SIG-M5 (cell line): ENCODE data around the gene FAM131B.

Experiments
- DNase-seq: peaks from one replicate; lab custom pipeline; 2025; lab: John Stamatoyannopoulos, UW

The FAM131B gene

DNA sequence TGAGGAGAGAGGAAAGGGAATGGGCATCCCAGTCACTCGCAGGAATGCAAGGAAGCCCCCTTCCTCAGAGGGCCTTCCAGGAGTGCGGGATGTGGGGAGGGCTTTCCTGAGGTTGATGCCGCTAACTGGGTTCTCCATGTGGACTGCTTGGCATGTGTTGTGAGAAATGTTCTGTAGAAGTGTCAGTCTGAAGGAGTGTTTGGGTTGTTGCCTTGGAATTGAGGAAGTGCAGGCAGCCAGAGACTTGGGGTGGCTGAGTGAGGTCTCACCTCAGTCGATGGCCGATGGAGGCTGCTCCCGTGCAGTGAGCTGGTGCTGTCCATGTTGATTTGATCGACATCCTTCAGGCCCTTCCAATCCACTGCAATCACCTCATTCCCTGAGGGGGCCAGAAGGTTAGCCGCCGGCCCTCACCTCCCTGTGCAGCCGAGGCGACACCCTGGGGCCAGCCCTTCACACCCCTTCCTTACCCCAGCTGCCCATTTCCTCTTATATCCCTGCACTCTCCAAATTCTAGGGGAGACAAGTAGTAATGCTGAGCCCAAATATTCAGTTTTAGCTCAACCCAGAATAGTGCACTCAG lies 2.7 kb downstream of the FAM131B start:
- no peak for DNase-seq

DNA sequence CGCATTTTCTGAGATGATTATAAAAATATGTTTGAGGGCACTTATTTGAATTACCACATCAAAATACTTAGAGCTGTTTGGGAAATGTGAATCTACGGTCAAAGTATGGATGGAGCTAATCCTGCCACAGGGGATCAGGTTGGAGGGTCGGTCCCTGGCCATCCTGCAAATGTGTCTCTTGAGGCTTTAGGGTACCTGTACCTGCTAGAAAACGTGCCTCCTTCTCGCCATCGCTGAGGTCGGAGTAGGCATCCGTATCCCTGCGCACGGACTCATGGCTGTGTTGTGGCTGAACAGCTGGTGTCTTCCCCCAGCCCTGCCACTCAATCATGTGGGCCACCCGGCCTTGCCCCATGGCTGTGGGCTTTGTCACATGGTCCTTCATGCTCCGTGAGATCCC lies 3.9 kb downstream of the FAM131B start:
- no peak for DNase-seq

DNA sequence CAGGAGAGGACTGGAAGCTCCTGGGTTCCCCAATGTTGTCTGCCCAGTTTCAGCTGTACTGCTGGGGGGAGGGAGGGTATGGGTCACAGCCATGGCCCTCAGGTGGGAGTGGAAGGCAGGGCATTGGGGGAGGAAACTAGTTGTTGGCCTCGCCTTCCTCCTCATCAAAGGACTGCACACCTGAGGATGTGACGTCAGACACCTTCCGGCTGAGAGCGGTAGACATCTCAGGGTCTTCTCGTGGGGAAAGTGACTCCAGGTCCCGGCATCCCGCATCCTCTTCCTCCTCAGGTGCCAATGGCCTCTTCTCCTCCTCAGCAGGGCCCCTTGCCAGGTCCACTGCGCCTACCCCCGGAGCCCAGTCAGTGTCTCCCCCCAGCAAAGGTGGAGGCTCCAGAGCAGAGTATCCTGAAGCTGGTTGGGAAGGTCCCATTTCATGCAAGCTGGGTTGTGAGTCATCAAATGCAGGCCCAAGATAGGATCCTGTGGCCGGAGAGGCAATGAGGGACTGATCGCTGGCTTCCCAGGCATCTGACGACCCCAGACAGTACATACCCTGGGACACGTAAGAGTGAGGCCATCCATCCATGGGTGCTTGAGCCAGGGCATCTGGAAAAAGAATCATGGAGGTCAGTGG lies 6.0 kb downstream of the FAM131B start:
- DNase-seq: no peak

DNA sequence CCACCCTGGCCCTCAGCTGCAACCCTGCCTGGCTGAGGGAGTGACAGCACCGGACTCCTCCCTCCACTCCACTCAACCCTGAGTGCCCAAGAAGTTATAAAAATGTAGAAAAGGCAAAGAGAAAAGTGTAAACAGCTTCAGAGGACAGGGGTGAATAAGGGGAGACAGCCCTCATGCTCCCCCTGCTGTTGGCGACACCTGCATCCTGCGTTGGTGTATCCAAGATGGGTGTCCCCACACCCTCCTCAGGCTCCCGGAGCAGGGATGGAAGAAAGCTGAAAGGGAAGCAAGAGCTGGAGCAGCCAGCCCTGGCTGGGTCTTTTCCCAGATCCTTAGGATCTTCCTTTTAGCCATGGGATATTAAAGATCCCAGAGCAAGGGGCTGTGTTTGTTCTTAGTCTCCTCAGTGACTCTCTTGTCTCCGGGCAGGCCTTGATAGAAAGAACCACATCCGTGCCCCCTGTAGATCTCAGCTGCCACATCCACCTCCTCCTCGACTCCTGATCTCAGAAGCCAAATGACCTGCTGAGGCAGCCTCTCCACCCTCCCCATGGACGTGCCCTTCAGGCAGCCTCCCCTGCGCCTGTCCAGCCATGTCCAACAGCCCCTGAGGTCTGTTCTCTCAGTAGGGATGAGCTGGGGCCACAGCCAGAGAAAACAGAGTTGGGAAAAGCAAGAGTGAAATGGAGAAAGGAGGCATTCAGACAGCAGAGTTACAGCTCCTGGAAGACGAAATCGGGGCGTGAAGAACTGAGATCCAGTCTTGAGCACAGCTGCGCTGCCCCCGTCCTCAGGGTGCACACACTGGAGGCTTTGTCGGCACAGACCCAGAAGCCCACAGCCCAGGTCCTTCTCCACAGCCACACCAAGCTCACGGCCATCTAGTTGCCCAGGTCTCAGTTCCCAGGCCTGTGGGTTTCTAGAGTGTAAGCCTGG lies 6.8 kb downstream of the FAM131B start:
- no peak for DNase-seq

DNA sequence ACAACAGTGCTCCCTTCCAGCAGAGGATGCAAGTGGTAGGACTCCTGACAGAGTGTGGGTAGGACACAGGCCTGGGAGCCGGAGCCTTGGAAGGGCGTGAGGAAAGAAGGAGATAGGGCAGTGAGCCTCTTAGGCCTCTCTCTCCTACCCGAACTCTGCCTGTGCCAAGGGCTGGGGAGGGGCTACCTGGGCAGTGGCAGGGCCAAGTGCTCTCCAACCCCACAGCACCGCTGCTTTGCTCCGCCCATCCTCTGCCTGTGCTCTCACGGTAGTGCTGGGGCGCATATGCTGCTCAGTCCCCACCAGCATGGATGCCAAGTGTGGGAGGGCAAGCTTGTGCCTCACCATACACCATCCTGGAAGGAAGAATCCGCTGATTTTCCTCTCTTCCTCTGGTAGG lies 7.5 kb downstream of the FAM131B start:
- no peak for DNase-seq

DNA sequence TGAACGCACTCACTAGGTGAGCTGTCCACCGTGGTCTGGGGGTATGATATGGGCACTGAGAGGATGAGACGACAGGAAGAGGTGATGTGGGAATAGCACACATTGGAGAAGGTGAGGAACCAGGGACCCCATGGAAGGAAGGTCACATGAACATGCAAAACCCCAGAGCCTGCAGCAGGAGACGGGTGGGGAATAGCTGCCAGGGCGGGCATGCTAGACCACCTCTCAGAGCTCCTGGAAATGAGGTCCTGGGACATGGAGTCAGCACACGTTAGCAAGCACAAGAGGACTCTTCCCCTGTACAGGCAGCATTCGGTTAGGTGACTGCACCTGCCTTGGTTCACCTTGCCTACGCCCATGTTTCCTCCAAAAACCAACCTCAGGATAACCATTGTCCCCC lies 8.1 kb downstream of the FAM131B start:
- DNase-seq: no peak

DNA sequence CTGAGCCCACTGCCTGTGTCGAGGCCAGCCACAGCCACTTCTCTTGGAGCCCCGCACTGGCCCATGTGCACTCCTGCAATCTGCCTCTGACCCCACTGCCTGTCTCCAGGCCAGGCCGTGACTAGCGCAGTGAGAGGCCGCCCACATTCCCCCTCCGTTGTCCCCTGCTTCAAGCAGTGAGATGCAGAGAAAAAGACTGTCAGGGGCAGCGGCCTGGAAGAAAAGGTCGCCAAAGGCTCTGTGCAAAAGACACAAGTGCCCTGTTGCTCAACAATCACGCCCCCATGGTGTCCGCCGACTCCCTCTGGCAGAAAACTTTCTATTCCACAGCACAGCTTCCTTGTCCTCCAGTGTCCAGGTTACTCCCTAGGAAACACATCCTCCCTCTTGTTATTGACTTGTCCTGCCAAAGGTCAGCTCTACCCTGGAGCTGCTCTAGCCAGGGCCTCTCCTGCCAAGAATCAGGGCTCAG lies 9.9 kb downstream of the FAM131B start:
- no peak for DNase-seq

DNA sequence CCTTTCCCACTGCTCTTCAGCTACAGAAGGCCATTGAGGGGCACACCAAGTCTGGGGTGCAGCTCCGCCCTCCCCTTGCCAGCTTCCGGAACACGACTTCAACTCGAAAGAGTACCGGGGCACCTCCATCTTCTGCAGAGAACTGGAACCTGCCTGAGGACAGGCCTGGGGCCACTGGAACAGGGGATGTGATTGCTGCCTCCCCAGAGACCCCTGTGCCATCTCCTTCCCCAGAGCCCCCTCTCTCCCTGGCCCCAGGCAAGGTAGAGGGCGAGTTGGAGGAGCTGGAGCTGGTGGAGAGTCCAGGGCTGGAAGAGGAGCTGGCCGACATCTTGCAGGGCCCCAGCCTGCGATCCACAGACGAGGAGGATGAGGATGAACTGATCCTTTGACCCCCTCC lies 10.9 kb downstream of the FAM131B start:
- no peak for DNase-seq

DNA sequence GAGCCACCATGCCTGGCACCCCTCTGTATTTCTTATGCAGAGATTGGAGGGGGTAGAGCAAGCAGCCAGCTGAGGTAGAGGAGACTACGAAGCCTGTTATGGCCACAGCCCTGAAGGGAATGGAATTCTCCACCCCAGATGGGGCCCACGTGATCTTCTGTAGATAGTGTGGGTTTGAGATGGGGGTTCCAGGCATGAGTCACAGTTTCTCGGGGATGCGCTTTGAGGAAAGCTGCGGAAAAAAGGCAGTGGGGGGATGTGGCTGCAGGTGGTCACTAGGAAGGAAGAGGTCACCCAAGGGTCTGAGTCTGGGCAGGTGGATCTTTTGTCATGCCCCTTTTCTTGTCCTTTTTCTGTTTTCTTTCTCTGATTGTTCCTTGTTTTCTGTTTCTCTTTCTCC lies 11.5 kb downstream of the FAM131B start:
- no peak for DNase-seq

DNA sequence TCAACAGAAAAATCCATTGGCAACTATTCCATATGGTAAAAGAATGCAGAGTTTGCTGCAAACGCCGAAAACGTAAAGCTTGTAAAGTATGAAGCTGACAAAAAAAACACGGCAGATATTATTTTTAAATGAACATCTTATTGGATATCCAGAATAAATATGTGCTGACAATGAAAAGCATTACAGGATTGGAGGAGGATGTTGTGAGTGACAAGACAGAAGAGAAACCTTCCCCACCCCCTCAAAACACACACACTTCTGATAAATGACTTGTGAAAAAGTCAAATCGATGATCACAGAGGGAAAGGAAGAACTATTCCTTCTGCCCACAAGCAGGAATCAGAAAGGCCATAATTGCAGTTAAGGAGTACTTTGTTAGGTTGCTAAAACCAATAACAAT lies 14.6 kb downstream of the FAM131B start:
- no peak for DNase-seq

DNA sequence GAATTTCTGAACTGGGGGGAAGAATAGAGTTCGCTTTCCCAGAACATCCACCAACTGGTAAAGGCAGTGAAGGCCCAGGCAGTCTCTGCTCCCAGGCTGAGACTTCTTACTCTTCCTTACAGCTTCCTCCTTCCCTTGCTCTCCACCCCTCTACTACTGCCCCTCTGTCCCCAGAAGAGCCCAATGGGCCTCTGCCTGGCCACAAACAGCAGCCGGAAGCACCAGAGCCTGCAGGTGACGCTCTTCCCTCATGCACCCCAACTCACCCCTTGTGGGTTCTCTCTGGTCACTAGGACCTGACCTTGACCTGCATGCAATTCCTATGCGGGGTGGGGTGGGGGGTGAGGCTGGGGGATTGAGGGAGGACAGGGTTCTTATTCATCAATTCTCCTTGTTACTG lies 16.5 kb downstream of the FAM131B start:
- DNase-seq: no peak

DNA sequence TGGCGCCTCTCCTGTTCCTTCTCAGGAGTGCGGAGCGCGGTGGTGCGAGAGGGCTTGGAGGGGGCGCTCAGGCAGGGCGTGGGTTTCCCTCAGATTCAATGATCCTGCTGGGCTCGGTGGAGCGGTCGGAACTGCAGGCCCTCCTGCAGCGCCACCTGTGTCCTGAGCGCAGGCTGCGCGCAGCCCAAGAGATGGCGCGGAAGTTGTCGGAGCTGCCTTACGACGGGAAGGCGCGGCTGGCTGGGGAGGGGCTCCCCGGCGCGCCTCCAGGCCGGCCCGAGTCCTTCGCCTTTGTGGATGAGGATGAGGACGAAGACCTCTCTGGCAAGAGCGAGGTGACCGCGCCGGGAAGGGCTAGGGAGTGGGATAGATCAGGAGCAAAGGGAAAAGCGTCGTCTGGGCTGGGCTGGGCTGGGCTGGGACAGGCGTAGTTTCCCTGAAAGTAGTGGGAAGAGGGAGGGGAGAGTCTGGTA lies 17.0 kb downstream of the FAM131B start:
- no peak for DNase-seq

DNA sequence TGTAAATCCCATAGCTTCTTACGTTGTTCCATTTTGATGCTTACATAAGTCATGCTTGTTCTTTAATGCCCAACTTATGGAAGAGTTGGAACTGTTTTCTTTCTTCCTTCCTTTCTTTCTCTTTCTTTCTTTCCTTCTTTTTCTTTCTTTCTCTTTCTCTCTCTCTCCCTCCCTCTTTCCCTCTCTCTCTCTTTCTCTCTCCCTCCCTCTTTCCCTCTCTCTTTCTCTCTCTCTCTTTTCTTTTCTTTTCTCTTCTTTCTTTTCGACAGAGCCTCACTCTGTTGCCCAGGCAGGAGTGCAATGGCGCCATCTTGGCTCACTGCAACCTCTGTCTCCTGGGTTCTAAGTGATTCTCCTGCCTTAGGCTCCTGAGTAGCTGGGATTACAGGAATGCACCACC lies 18.9 kb downstream of the FAM131B start:
- DNase-seq: no peak

DNA sequence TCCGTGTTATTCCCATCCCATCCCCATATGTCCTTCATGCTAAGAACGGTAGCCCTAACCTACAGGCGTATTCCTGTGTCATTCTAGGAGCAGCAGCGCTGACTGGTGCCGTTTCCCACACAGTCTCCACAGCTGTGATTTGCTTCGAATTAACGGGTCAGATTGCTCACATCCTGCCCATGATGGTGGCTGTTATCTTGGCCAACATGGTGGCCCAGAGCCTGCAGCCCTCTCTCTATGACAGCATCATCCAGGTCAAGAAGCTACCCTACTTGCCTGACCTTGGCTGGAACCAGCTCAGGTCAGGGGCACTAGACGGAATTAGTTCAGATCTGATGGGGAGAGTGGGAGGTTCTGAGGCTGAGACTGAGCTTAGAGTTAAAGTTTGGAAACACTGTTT lies 20.7 kb downstream of the FAM131B start:
- DNase-seq: no peak

DNA sequence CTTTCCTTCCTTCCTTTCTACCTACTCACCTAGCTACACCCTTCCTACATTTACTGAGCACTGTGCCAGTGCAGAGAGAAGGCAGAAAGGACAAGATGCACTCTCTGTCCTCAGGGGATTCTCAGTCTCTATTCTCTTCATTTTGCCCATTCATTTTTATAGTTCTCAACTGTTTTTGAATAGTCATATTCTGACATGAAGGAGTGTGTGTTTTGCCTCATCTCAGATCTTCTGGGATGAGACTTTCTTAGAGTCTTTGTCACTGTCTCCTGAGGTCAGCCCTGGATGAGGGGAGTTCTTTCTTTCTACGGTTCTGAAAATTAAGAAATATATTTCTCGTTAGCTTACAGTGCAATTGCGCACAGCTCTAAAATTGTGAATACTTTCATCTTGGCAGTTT lies 25.3 kb downstream of the FAM131B start:
- DNase-seq: no peak

DNA sequence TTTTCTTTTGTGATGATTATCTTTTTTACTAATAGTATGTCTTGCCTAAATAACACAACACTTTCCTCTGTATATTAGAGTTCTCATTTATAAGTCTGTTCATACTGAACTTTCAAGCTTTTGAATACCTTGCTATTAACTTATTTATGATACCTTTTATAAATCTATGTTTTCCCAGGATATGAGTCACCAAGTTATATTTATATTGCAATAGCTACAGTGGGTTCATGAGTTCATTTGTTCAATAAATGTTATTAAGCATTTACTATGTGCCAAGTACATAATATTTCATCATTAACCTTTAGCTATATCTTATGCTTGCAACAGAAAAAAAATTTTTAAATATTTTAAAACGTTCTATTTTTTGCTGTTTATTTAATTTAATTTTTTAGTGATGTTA lies 28.3 kb downstream of the FAM131B start:
- DNase-seq: no peak

DNA sequence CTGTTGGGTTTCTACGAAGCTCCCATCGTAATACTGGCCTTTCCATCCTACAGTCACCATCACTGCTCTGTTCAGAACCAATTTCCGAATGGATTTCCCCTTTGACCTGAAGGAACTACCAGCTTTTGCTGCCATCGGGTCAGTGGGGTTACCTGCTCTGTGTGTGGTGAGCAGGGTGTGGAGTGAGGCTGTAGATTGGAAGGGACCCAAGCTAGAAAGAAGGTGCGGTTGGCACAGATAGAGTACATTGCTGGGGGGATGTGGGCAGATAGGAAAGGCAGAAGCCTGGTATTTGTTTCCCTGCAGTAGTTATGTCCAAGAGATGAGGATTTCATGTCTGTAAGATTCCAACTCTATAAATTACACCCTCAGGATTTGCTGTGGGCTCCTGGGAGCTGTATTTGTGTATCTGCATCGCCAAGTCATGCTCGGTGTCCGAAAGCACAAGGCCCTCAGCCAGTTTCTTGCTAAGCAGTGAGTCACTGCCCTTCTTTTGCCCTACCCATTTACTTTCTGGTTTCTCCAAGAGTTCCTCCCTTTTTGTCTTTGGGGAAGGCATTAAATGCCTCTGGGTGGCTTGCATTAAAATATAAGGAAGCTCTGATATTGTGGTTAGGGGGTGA lies 31.2 kb downstream of the FAM131B start:
- no peak for DNase-seq

DNA sequence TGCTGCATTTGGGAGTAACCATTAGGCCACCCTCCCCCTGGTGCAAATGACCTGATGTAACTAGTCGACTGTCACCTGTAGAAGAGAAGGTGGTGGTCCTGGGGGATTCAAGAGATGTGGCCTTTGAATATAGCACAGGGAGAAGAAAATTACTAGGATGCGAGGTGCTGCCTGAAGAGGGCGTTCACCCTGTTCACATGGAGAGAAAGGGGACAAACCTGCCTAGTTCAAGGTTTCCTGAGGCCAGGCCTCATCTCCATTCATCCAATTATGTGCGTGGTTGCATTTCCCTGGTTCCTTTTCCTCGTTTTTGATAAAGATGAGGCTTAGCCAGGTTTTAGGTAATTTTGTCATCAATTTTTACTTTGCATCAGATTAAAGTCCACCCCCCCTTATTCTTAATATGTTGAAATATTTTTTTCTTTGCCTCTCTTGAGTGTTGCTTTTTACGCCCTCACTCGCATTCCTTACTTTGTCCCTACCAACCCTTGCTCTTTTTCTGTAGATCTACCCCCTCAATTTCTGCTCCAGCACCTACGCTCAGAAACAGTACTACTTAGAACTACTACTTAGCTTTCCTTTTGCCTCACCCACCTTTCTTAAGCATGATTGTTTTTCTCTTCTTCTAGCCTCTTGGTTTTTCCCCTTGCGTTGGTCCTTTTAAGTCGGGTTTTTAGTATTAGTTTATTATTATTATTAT lies 32.9 kb downstream of the FAM131B start:
- DNase-seq: no peak

DNA sequence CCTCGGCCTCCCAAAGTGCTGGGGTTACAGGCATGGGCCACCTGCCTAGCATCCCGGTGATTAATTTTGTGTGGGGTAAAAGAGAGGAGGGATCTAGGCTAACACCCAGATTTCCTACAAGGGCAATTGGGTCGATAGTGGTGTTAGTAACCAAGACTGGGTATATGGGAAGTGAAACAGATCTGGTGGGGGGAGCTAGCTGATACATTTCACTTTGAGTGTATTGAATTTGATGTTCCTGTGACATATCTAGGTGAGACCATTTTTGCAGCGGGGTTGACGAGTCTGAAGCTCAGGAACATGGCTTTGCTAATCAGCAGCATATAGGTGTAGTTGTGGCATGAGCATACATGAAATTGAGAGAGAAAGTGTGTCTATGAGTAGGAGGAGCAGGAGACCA lies 34.6 kb downstream of the FAM131B start:
- DNase-seq: no peak

DNA sequence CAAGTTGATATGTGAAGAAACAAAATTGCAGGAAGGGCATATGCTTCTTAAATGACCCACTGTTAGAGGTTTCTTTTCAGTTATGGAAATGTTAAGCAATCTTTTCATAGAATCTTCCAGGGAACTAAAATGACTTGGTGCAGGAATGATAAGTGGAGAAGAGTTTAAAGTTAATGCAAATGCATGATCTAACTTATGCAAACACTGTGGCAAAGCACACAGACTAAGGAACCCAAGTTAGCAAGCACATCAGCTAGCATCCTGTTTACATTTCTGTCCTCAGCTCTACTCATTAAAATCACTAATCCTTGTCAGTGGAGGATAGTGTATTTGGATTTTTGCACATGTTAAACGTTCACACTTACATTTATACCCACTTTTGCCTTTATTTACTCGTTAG lies 37.3 kb downstream of the FAM131B start:
- no peak for DNase-seq

DNA sequence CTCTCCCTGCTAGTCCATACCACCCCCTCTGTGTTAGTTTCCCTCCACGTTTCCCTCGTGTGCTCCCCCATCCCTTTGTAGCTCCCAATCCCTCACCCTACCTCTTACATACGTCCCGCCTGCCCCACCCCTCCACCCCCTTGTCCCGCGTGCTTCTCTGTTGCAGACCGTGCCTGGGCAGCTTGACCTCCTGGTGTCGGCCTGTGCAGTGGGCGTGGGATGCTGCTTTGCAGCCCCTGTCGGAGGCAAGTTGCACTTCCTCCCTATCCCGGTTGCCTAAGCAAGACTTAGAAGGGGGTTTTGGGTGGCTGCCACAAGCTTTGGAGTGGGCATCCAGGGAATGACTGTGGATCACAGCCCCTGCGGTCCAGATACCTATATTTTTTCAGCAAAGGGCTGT lies 38.9 kb downstream of the FAM131B start:
- DNase-seq: no peak
